CD4-positive, alpha-beta memory T cell (primary cell): ENCODE results near the gene RAPGEF1. TPM values are rescaled to one million over a fixed set of nuclear protein-coding genes. Genes with fewer than 3 reads are reported as not detected.

Experiments used
- CTCF ChIA-PET: fragments of 350-600 bp; sonication (Branson Sonifier 250); formaldehyde crosslinking; loops from one replicate; lab custom pipeline; 2021; ENCODE audit warnings: inconsistent platforms; ENCODE audit not compliant: partially characterized antibody; lab: Charles Lee
- POLR2A ChIA-PET: fragments of 350-600 bp; sonication (Branson Sonifier 250); formaldehyde crosslinking; loops from one replicate; lab custom pipeline; 2021; ENCODE audit not compliant: partially characterized antibody; lab: Charles Lee
- DNase-seq, 5 donors: peaks; one replicate each; pipeline versions ENCODE4 v3.0.0 to v3.0.0-alpha.2; 2020 to 2022; ENCODE audit warnings: mixed read lengths in 1 of 5
- H3K27ac ChIP-seq: one replicate; pipeline ENCODE4 v1.7.0; 2013; ENCODE audit warnings: low read depth, low read length
- H3K27me3 ChIP-seq: 2 replicates; pipeline ENCODE4 v1.7.0; 2013; ENCODE audit warnings: mild to moderate bottlenecking, low read length, moderate library complexity; ENCODE audit not compliant: insufficient read depth
- H3K36me3 ChIP-seq: 2 replicates; pipeline ENCODE4 v1.7.0; 2013; ENCODE audit warnings: mild to moderate bottlenecking, low read length, moderate library complexity; ENCODE audit not compliant: insufficient read depth
- H3K4me1 ChIP-seq: 2 replicates; pipeline ENCODE4 v1.7.0; 2013; ENCODE audit warnings: mild to moderate bottlenecking, low read length, moderate library complexity; ENCODE audit not compliant: insufficient read depth
- H3K4me3 ChIP-seq, 2 donors: one replicate each; pipeline ENCODE4 v1.7.0; 2013; ENCODE audit warnings: low read length in 2 of 2, mild to moderate bottlenecking in 1 of 2
- H3K9me3 ChIP-seq, 2 donors: one replicate each; pipeline ENCODE4 v1.7.0; 2013; ENCODE audit warnings: low read length in 2 of 2, control low read depth in 1 of 2; ENCODE audit not compliant: control insufficient read depth in 1 of 2
- H3K27ac Mint-ChIP-seq, 7 donors: one replicate each; pipeline ENCODE4 v1.8.0; 2020 to 2021; ENCODE audit warnings: mixed read lengths in 7 of 7, mild to moderate bottlenecking in 6 of 7, inconsistent platforms in 3 of 7, moderate library complexity in 3 of 7
- H3K27me3 Mint-ChIP-seq, 2 donors: one replicate each; pipeline ENCODE4 v1.8.0; 2020 to 2021; ENCODE audit warnings: mixed read lengths in 2 of 2
- H3K36me3 Mint-ChIP-seq, 2 donors: one replicate each; pipeline ENCODE4 v1.8.0; 2020 to 2021; ENCODE audit warnings: mixed read lengths in 2 of 2, inconsistent platforms in 1 of 2, mild to moderate bottlenecking in 1 of 2
- H3K4me1 Mint-ChIP-seq, 4 donors: one replicate each; pipeline ENCODE4 v1.8.0; 2020 to 2021; ENCODE audit warnings: mixed read lengths in 4 of 4, mild to moderate bottlenecking in 1 of 4
- H3K4me3 Mint-ChIP-seq, 8 donors: one replicate each; pipeline ENCODE4 v1.8.0; 2020 to 2021; ENCODE audit warnings: mixed read lengths in 8 of 8, mild to moderate bottlenecking in 7 of 8, moderate library complexity in 6 of 8, inconsistent platforms in 3 of 8
- H3K9me3 Mint-ChIP-seq, 8 donors: one replicate each; pipeline ENCODE4 v1.8.0; 2020 to 2021; ENCODE audit warnings: mixed read lengths in 8 of 8, mild to moderate bottlenecking in 5 of 8, inconsistent platforms in 3 of 8, moderate library complexity in 1 of 8
- intact Hi-C: fragments of 100-400 bp; cut with micrococcal nuclease; formaldehyde crosslinking; loops from one replicate; pipeline ENCODE4 v1.15.1; 2023
- polyA plus RNA-seq, 2 donors: library from polyadenylated mRNA; unstranded; fragments of 300-500 nt; fragmentation: Illumina TruSeq; gene quantifications; one replicate each; pipeline ENCODE4 v1.2.3, GENCODE V29; 2021
- total RNA-seq, 2 experiments: library from RNA; stranded (reverse); gene quantifications; one replicate each; pipeline ENCODE4 v1.2.3, GENCODE V29; 2021

Gene RAPGEF1
- total and polyA plus RNA-seq, 4 experiments from 2014 or later: 1.5 to 149 (median 76.2) TPM

DNA sequence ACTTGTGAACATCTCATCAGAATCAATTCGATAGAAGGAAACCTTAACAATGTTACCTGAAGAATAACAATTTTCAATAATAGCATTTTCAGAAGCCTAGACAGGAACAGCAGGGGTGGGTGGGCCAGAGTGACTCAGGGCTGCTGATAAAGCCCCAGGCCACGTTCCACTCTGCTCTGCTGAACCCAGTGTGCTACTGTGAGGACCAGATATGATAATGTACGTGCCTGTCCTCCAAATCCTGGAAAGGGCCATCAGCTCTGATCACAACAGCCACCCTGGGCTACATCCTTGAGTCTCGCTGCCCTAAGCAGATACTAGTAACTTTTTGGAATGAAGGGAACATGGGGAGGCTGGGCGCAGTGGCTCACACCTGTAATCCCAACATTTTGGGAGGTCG lies 103.3 kb downstream of the RAPGEF1 start:
- no peak overlapping the region for H3K4me3 ChIP-seq
- CTCF ChIA-PET: interaction anchor here (1.1 to 3.2 kb wide), 5 partner anchors 7 to 103 kb away, joined by 3 to 10 read pairs (median 3); partner anchors contain the start of gene RAPGEF1
- H3K4me1 Mint-ChIP-seq: peaks cover 22 to 44% (median 33%) of the 10 kb centered on the region in 4 donors
- intact Hi-C loops: no loop called here
- H3K9me3 ChIP-seq: no peaks in the 10 kb centered on the region
- H3K4me3 Mint-ChIP-seq: no peak overlapping the region
- H3K27me3 ChIP-seq: no peaks in the 10 kb centered on the region
- POLR2A ChIA-PET: interaction anchor here (1.0 to 3.2 kb wide), 9 partner anchors 29 to 107 kb away, joined by 3 to 24 read pairs (median 9); partner anchors contain the start of gene RAPGEF1
- H3K36me3 Mint-ChIP-seq: peaks cover 26 to 79% of the 10 kb centered on the region in 2 donors
- peak overlapping the region; percentile 92 to 97 (median 96) for H3K27ac Mint-ChIP-seq
- DNase-seq: no peak
- H3K27ac ChIP-seq: peak overlapping the region; percentile 67
- H3K36me3 ChIP-seq: peaks cover 55% of the 10 kb centered on the region
- no peaks in the 10 kb centered on the region for H3K9me3 Mint-ChIP-seq
- H3K4me1 ChIP-seq: peaks cover 20% of the 10 kb centered on the region
- H3K27me3 Mint-ChIP-seq: no peaks in the 10 kb centered on the region

DNA sequence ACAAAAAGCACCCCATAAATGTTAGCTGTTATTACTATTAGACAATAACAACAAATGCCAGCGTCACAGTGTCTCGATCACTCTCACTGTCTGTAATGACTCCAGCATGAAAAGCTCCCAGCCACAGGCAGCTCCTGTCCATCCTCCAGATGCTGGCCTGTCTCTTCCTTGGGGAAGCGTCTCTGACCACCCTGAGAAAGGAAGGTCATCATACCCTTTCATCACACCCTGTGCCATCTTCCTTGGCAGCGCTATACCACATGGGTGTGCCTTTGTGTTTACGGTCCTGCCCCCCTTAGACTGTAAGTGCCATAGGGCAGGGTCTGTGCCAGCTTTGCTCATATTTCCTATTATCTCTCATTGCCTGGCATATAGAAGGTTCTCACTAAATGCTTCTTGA lies 104.0 kb downstream of the RAPGEF1 start:
- peak overlapping the region in 1 of 8 donors; percentile 46 for H3K4me3 Mint-ChIP-seq

DNA sequence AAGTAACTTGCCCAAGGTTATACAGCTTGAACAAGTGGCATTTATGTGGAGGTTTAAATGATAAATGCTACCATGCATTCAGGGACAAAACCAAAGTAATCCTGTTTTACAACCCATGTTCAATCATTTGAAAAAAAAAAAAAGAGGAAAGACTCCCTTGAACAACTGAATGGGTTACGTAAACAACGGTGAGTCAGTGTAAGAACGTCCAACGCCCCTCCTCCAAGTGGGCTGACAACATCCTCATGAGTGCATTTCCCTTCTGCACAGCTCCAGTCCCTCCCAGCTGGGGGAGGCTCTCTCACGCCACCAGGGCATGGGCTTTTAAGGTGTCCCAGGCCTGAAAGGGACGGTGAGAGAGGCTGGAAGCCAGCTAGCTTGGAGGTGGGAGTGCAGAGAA lies 104.6 kb downstream of the RAPGEF1 start:
- CTCF ChIA-PET: interaction anchor here (0.8 to 3.3 kb wide), 14 partner anchors 8 to 109 kb away, joined by 3 to 10 read pairs (median 4); partner anchors contain the start of gene RAPGEF1

More for the DNA sequence above, 104.0 kb downstream of the RAPGEF1 start:
- H3K27ac ChIP-seq: peak overlapping the region; percentile 67
- no peaks in the 10 kb centered on the region for H3K27me3 Mint-ChIP-seq
- H3K9me3 Mint-ChIP-seq: no peaks in the 10 kb centered on the region
- H3K9me3 ChIP-seq: no peaks in the 10 kb centered on the region
- peaks cover 20% of the 10 kb centered on the region for H3K4me1 ChIP-seq
- H3K4me3 ChIP-seq: no peak overlapping the region
- H3K27ac Mint-ChIP-seq: peak overlapping the region; percentile 92 to 97 (median 96)
- peaks cover 20 to 44% (median 34%) of the 10 kb centered on the region in 4 donors for H3K4me1 Mint-ChIP-seq
- ChIA-PET POLR2A (interaction anchor here (0.6 to 3.2 kb wide), 15 partner anchors 8 to 120 kb away, joined by 3 to 24 read pairs (median 8); partner anchors contain the start of gene RAPGEF1), CTCF (interaction anchor here (0.7 to 3.3 kb wide), 12 partner anchors 8 to 109 kb away, joined by 3 to 10 read pairs (median 4); partner anchors contain the start of gene RAPGEF1)
- DNase-seq: no peak
- H3K36me3 Mint-ChIP-seq: peaks cover 22 to 79% of the 10 kb centered on the region in 2 donors
- peaks cover 50% of the 10 kb centered on the region for H3K36me3 ChIP-seq
- no peaks in the 10 kb centered on the region for H3K27me3 ChIP-seq
- intact Hi-C loops: loop anchor here (1.0 to 2.0 kb wide), 5 partner anchors 20 to 98 kb away; no protein-coding TSS in a partner anchor

DNA sequence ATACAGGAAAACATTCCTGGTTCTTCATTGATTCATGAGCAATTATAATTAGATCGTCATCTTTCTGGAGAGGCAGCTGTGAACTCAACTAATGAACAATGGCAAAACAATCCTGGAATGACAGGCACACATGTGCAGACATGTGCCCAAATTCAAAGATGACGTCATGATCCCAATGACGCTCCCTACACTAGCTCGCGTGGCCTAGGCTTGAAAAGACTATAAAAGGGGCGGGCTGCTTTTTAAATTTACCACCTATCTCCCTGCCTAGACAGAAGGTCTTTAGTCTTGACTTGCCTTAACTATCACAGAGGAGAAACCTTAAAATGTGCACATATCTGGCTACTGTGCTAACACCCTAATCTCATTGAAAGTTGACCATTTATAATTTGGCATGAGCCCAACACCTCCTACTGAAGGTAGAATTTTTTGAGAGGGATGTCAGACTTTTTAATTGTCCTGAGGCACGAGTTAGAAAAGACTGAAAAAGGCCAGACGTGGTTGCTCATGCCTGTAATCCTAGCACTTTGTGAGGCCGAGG lies 106.3 kb downstream of the RAPGEF1 start:
- peaks cover 18 to 78% of the 10 kb centered on the region in 2 donors for H3K36me3 Mint-ChIP-seq
- intact Hi-C loops: loop anchor here (2.0 kb wide), 3 partner anchors 35 to 43 kb away; no protein-coding TSS in a partner anchor
- ChIA-PET POLR2A (interaction anchor here (3.2 kb wide), 1 partner anchor 44 kb away, joined by 24 read pairs; no protein-coding TSS in a partner anchor), CTCF (interaction anchor here (1.5 to 3.3 kb wide), 3 partner anchors 97 to 109 kb away, joined by 5 to 10 read pairs (median 10); partner anchors contain the start of gene RAPGEF1)
- no peaks in the 10 kb centered on the region for H3K27me3 Mint-ChIP-seq
- Histone ChIP-seq H3K36me3 (peaks cover 47% of the 10 kb centered on the region), H3K27me3 (no peaks in the 10 kb centered on the region), H3K27ac (no peak overlapping the region), H3K4me3 (no peak overlapping the region), H3K9me3 (no peaks in the 10 kb centered on the region), H3K4me1 (peaks cover 27% of the 10 kb centered on the region)
- no peaks in the 10 kb centered on the region for H3K9me3 Mint-ChIP-seq
- H3K4me1 Mint-ChIP-seq: peaks cover 25 to 60% (median 45%) of the 10 kb centered on the region in 4 donors
- peak overlapping the region in 5 of 7 donors; percentile 42 to 73 (median 61) for H3K27ac Mint-ChIP-seq
- no peak overlapping the region for H3K4me3 Mint-ChIP-seq
- no peak for DNase-seq

More for the DNA sequence above, 104.6 kb downstream of the RAPGEF1 start:
- DNase-seq: peak; percentile 74 to 94 (median 80)
- Histone ChIP-seq H3K36me3 (peaks cover 50% of the 10 kb centered on the region), H3K9me3 (no peaks in the 10 kb centered on the region), H3K27ac (peak overlapping the region; percentile 67), H3K4me1 (peaks cover 20% of the 10 kb centered on the region), H3K4me3 (no peak overlapping the region), H3K27me3 (no peaks in the 10 kb centered on the region)
- H3K9me3 Mint-ChIP-seq: no peaks in the 10 kb centered on the region
- no peaks in the 10 kb centered on the region for H3K27me3 Mint-ChIP-seq
- intact Hi-C loops: loop anchor here (1.0 to 2.0 kb wide), 5 partner anchors 21 to 99 kb away; no protein-coding TSS in a partner anchor
- peak overlapping the region in 5 of 8 donors; percentile 13 to 60 (median 26) for H3K4me3 Mint-ChIP-seq
- peak overlapping the region; percentile 92 to 97 (median 96) for H3K27ac Mint-ChIP-seq
- H3K4me1 Mint-ChIP-seq: peaks cover 23 to 50% (median 38%) of the 10 kb centered on the region in 4 donors
- H3K36me3 Mint-ChIP-seq: peaks cover 22 to 84% of the 10 kb centered on the region in 2 donors
- POLR2A ChIA-PET: interaction anchor here (0.6 to 3.2 kb wide), 18 partner anchors 7 to 132 kb away, joined by 3 to 24 read pairs (median 6); partner anchors contain the start of genes POMT1 and RAPGEF1

DNA sequence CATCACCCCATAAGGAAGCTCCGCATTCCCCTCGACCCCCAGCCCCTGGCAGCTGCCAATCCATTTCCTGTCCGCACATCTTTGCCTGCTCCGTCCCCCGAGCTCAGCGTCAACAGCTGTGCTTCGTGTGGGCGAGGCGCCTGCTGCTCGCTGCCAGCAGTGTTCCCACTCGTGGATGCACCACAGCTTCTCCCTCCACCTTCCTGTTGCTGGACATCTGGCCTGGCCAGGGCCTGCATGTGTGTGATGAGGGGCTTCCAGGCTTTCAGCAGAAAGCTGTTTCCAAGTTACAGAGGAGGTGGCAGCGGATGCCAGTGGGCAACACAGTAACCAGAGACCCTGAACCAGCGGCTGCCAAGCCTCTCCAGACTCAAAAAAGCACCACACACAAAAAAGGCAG lies 108.6 kb downstream of the RAPGEF1 start:
- Mint-ChIP-seq H3K27me3 (no peaks in the 10 kb centered on the region), H3K27ac (peak overlapping the region; percentile 5 to 91 (median 75)), H3K9me3 (no peaks in the 10 kb centered on the region), H3K4me3 (peak overlapping the region in 1 of 8 donors; percentile 15), H3K36me3 (peaks cover 17 to 72% of the 10 kb centered on the region in 2 donors), H3K4me1 (peaks cover 31 to 69% (median 50%) of the 10 kb centered on the region in 4 donors)
- DNase-seq: no peak
- H3K27ac ChIP-seq: no peak overlapping the region
- ChIA-PET POLR2A (interaction anchor here (0.9 kb wide), 2 partner anchors 100 to 109 kb away, joined by 3 read pairs; no protein-coding TSS in a partner anchor), CTCF (interaction anchor here (1.2 to 3.8 kb wide), 2 partner anchors 109 to 112 kb away, joined by 3 to 16 read pairs; partner anchors contain the start of gene RAPGEF1)
- no peaks in the 10 kb centered on the region for H3K27me3 ChIP-seq
- peaks cover 40% of the 10 kb centered on the region for H3K36me3 ChIP-seq
- H3K4me1 ChIP-seq: peaks cover 47% of the 10 kb centered on the region
- no peaks in the 10 kb centered on the region for H3K9me3 ChIP-seq
- intact Hi-C loops: no loop called here
- H3K4me3 ChIP-seq: no peak overlapping the region

DNA sequence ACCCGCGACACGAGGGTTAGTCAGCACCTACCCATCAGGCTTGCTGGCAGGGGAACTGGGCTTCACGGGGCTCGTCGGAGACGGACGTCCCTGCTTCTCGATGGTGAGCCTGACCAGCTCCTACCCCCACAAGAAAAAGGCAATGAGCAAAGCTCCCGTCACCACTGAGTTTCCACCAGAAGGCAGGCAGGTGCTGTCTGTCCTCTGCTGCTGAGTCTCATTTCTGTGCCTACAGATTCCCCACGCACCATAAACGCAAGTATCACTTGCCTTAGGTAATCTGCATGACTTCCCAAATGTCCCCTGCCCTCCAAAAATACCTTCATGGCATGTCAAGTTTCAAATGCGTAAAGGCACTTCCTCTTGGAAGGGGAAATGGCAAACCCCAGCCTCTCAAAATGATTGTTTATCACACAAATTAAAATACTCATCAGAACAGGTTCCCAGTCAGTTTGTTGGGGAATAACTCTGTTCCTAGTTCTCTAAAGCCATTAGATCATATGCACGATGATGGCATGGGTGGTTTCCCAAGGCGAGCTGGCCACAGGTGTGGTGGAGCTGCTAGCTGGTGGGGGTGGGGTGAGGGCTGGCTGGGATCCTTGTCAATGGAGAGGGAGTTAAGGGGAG lies 109.6 kb downstream of the RAPGEF1 start:
- no peak overlapping the region for H3K4me3 ChIP-seq
- Mint-ChIP-seq H3K27ac (peak overlapping the region; percentile 73 to 97 (median 85)), H3K27me3 (no peaks in the 10 kb centered on the region), H3K9me3 (no peaks in the 10 kb centered on the region), H3K4me3 (peak overlapping the region in 3 of 8 donors; percentile 45 to 55 (median 52)), H3K36me3 (peaks cover 24 to 73% of the 10 kb centered on the region in 2 donors), H3K4me1 (peaks cover 25 to 68% (median 46%) of the 10 kb centered on the region in 4 donors)
- DNase-seq: no peak
- H3K4me1 ChIP-seq: peaks cover 47% of the 10 kb centered on the region
- peaks cover 39% of the 10 kb centered on the region for H3K36me3 ChIP-seq
- H3K9me3 ChIP-seq: no peaks in the 10 kb centered on the region
- CTCF ChIA-PET: interaction anchor here (1.2 to 3.8 kb wide), 3 partner anchors 39 to 113 kb away, joined by 3 to 16 read pairs (median 5); partner anchors contain the start of gene RAPGEF1
- intact Hi-C loops: no loop called here
- H3K27ac ChIP-seq: no peak overlapping the region
- H3K27me3 ChIP-seq: no peaks in the 10 kb centered on the region
- POLR2A ChIA-PET: interaction anchor here (0.9 to 1.2 kb wide), 3 partner anchors 89 to 110 kb away, joined by 3 read pairs; no protein-coding TSS in a partner anchor
